Measurements from ENCODE around the gene SPIRE2. TPM values are rescaled to one million over a fixed set of nuclear protein-coding genes. Genes with fewer than 3 reads are reported as not detected.

Gene SPIRE2
- total and polyA plus RNA-seq, 2 of the 13 experiments (the other 11 are each of a cell fraction or from before 2014, with no cell fraction given), result 13.3 to 37.5 TPM

DNA sequence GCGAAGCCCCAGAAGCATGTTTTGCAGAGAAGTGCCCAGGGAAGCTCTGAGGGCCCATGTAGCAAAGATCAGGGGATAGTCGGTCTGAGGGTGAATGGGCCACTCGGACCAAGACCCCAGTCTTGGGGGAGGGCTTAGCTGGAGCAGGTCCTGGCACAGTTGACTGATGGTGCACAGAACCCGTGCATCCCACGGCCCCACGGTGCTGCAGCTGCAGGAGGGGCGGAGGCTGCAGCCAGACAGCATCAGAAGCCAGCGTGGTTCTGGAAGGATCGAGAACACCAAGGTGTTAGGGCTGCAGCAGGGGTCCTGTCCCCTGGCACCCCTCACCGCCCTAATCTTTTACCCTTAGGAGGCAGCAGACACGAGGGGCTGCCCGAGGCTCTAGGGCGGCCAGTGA lies 83.9 kb downstream of the SPIRE2 start:
- Histone ChIP-seq H2AFZ (ENCODE audit: low read length) (no peak overlapping the region), H4K20me1 (ENCODE audit: insufficient read depth, low read length) (no peaks in the 10 kb centered on the region; the same call in 1 of the 2 replicates), H3K9me3 (ENCODE audit: low read length) (no peaks in the 10 kb centered on the region), H3K36me3 (replicated peaks in 1 of 2; ENCODE audit: control insufficient read depth in 1 of 2, insufficient read depth in 2 of 2, low read length in 2 of 2) (peaks cover 3 to 12% of the 10 kb centered on the region in 2 experiments), H3K9ac (ENCODE audit: insufficient read depth, low read depth, low read length) (no peak overlapping the region), H3K79me2 (ENCODE audit: insufficient read depth, low read length) (no peaks in the 10 kb centered on the region), H3K4me3 (replicated peaks in 1 of 3; ENCODE audit: insufficient read depth in 1 of 3, low read depth in 2 of 3, low read length in 3 of 3) (no peak overlapping the region), H3K27me3 (ENCODE audit: control insufficient read depth in 1 of 2, insufficient read depth in 2 of 2, low read length in 2 of 2) (no peaks in the 10 kb centered on the region), H3K4me1 (ENCODE audit: insufficient read depth, low read length) (peaks cover 38% of the 10 kb centered on the region), H3K4me2 (ENCODE audit: low read depth, low read length) (no peak overlapping the region), H3K27ac (ENCODE audit: extremely low read length, insufficient read depth, low read length) (no peak overlapping the region)
- intact Hi-C loops (cut with micrococcal nuclease; ENCODE audit: unreplicated experiment), result no loop called here
- 98% methylated on average over 12 of the region's 13 CpGs for WGBS (ENCODE audit: low lambda C conversion rate)
- ChIA-PET POLR2A (interaction anchor here (8.1 kb wide), 1 partner anchor 11 kb away, joined by 78 read pairs; the partner anchor contains the start of gene TUBB3), CTCF (ENCODE audit: low intra/inter-chr PET ratio, low total read pairs) (no interaction called here)
- FAIRE-seq (no peak), ATAC-seq (no peak), DNase-seq (ENCODE audit: low spot score) (no peak)
- in situ Hi-C loops (cut with HindIII; ENCODE audit: extremely low pct_ligation_motif_present, low pct_unique_long_range_greater_than_20kb), result no loop called here
- BruUV-seq (replicated peaks), result no TSS peak
- TF ChIP-seq, protein P1, sequence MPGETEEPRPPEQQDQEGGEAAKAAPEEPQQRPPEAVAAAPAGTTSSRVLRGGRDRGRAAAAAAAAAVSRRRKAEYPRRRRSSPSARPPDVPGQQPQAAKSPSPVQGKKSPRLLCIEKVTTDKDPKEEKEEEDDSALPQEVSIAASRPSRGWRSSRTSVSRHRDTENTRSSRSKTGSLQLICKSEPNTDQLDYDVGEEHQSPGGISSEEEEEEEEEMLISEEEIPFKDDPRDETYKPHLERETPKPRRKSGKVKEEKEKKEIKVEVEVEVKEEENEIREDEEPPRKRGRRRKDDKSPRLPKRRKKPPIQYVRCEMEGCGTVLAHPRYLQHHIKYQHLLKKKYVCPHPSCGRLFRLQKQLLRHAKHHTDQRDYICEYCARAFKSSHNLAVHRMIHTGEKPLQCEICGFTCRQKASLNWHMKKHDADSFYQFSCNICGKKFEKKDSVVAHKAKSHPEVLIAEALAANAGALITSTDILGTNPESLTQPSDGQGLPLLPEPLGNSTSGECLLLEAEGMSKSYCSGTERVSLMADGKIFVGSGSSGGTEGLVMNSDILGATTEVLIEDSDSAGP (CRISPR knock-in tag; IDR thresholded peaks at IDR 0.05; ENCODE audit: borderline replicate concordance), result no peak
- no peak for TF ChIP-seq PAX8 (CRISPR knock-in tag; IDR thresholded peaks at IDR 0.05; ENCODE audit: borderline replicate concordance)
- no peak for TF ChIP-seq TBL1XR1 (IDR thresholded peaks at IDR 0.05; ENCODE audit: borderline replicate concordance, low read length, partially characterized antibody)
- no peak for TF ChIP-seq ATF6 (CRISPR knock-in tag; conservative IDR thresholded peaks at IDR 0.05)
- no peak for TF ChIP-seq FOXP1 (IDR thresholded peaks at IDR 0.05)
- TF ChIP-seq FOXP1 (CRISPR knock-in tag; IDR thresholded peaks at IDR 0.05), result no peak
- no peak for TF ChIP-seq CBX2 (IDR thresholded peaks at IDR 0.05; ENCODE audit: low read depth, low read length)
- no peak for TF ChIP-seq CBX2 (CRISPR knock-in tag; IDR thresholded peaks at IDR 0.05; ENCODE audit: low read depth)
- TF ChIP-seq SSRP1 (CRISPR knock-in tag; IDR thresholded peaks at IDR 0.05), result 0 out of 2 replicates have a peak, but pooled peaks have one; percentile 36
- no peak for TF ChIP-seq ZNF326 (CRISPR knock-in tag; IDR thresholded peaks at IDR 0.05; ENCODE audit: borderline replicate concordance)
- no peak for TF ChIP-seq ZNF441 (CRISPR knock-in tag; IDR thresholded peaks at IDR 0.05; ENCODE audit: borderline replicate concordance)
- no peak for TF ChIP-seq GPN1 (CRISPR knock-in tag; IDR thresholded peaks at IDR 0.05; ENCODE audit: borderline replicate concordance)
- no peak for TF ChIP-seq RNF219 (CRISPR knock-in tag; IDR thresholded peaks at IDR 0.05)
- no peak for TF ChIP-seq KDM5B (CRISPR knock-in tag; IDR thresholded peaks at IDR 0.05; ENCODE audit: borderline replicate concordance)
- TF ChIP-seq NRL (CRISPR knock-in tag; IDR thresholded peaks at IDR 0.05; ENCODE audit: borderline replicate concordance), result 0 out of 2 replicates have a peak, but pooled peaks have one; percentile 21
- TF ChIP-seq ZNF343 (CRISPR knock-in tag; IDR thresholded peaks at IDR 0.05), result no peak
- TF ChIP-seq CHCHD3 (CRISPR knock-in tag; IDR thresholded peaks at IDR 0.05), result no peak
- no peak for TF ChIP-seq ZBTB1 (CRISPR knock-in tag; IDR thresholded peaks at IDR 0.05; ENCODE audit: borderline replicate concordance)
- 0 out of 2 replicates have a peak, but pooled peaks have one; percentile 26 for TF ChIP-seq ZBTB38 (CRISPR knock-in tag; IDR thresholded peaks at IDR 0.05)
- TF ChIP-seq CEBPB (IDR thresholded peaks at IDR 0.05; ENCODE audit: borderline replicate concordance, low read depth, low read length), result no peak
- TF ChIP-seq GABPB1 (CRISPR knock-in tag; IDR thresholded peaks at IDR 0.05), result no peak
- no peak for TF ChIP-seq ZNF256 (CRISPR knock-in tag; conservative IDR thresholded peaks at IDR 0.05)

Measured in HepG2 (cell line).